Esophagus muscularis mucosa (tissue), 4 donors: ENCODE data around the gene FAP. TPM values are rescaled to one million over a fixed set of nuclear protein-coding genes. Genes with fewer than 3 reads are reported as not detected.
A peak's percentile ranks its signal among the peaks of the same experiment; 100 is the strongest.

Experiments
- DNase-seq: peaks from one replicate; pipeline ENCODE4 v3.0.0-alpha.2; 2017; ENCODE audit errors: extremely low spot score
- H3K27ac ChIP-seq, 4 donors: fragments of 200-600 bp; sonication (generic); replicated peaks in 1 of 4; 1 replicate in 3 of 4; 2 replicates in 1 of 4; pipeline ENCODE4 v1.5.1; 2016 to 2019; ENCODE audit warnings: mild to moderate bottlenecking in 1 of 4
- H3K27me3 ChIP-seq, 4 donors: fragments of 200-600 bp; sonication (generic); one replicate each; pipeline versions ENCODE4 v1.5.1 to v1.6.0; 2016 to 2019
- H3K36me3 ChIP-seq, 4 donors: fragments of 200-600 bp; sonication (generic); one replicate each; pipeline ENCODE4 v1.5.1; 2016 to 2019
- H3K4me1 ChIP-seq, 4 donors: fragments of 200-600 bp; sonication (generic); one replicate each; pipeline ENCODE4 v1.5.1; 2016 to 2019
- H3K4me3 ChIP-seq, 4 donors: fragments of 200-600 bp; sonication (generic); 1 replicate in 2 of 4; 2 replicates in 2 of 4; pipeline ENCODE4 v1.5.1; 2016 to 2019; ENCODE audit warnings: mild to moderate bottlenecking in 4 of 4, moderate library complexity in 1 of 4
- H3K9me3 ChIP-seq, 4 donors: fragments of 200-600 bp; sonication (generic); 1 replicate in 3 of 4; 2 replicates in 1 of 4; pipeline ENCODE4 v1.5.1; 2016 to 2019
- CTCF ChIP-seq, 3 experiments: fragments of 200-600 bp in 2 of 3; fragments of 450-650 bp in 1 of 3; sonication (generic) in 2 of 3; IDR thresholded peaks; one replicate each; pipeline ENCODE4 v1.5.1; 2017 to 2019; ENCODE audit warnings: antibody characterized with exemption in 3 of 3, mild to moderate bottlenecking in 2 of 3, moderate library complexity in 1 of 3
- EP300 ChIP-seq: sonication (generic); formaldehyde crosslinking; IDR thresholded peaks from one replicate; pipeline ENCODE4 v1.6.1; 2017; ENCODE audit warnings: antibody characterized with exemption
- POLR2A ChIP-seq: fragments of 450-650 bp; IDR thresholded peaks from one replicate; pipeline ENCODE4 v1.6.1; 2017; ENCODE audit warnings: antibody characterized with exemption, moderate library complexity, mild to moderate bottlenecking, low read depth
- POLR2AphosphoS5 ChIP-seq, 2 donors: sonication (generic); formaldehyde crosslinking; IDR thresholded peaks; one replicate each; pipeline ENCODE4 v1.6.1; 2017; ENCODE audit warnings: antibody characterized with exemption in 2 of 2
- WGBS: methylation state at CpG from one replicate; pipeline ENCODE4 v1.1.5; 2018; 5-methylcytosine and 5-hydroxymethylcytosine counted together
- intact Hi-C: fragments of 100-400 bp; cut with DNase I; formaldehyde crosslinking; loops from one replicate; pipeline ENCODE4 v1.15.1; 2023
- total RNA-seq, 4 donors: library from RNA; depleted of rRNA; stranded (reverse); fragments of >200 nt; gene quantifications; one replicate each; pipeline versions ENCODE4 v1.1.0 to v1.2.1, GENCODE V29; 2016

Gene FAP
- 10 to 100 TPM in 3 of 4 donors, 1 to 10 TPM in 1; 8.0 to 16.7 (median 13.1) TPM for total RNA-seq

- no peak for TF ChIP-seq POLR2AphosphoS5 (IDR thresholded peaks at IDR 0.05)
- TF ChIP-seq CTCF (IDR thresholded peaks at IDR 0.05): no peak
- no peak for TF ChIP-seq EP300
- TF ChIP-seq POLR2A: no peak
- Histone ChIP-seq H3K36me3 (no peaks in the 10 kb centered on the region), H3K27ac (peak within 1 kb of the TSS; percentile 70 to 78 (median 72)), H3K27me3 (no peaks in the 10 kb centered on the region), H3K4me1 (peaks cover 15 to 51% (median 37%) of the 10 kb centered on the region in 4 donors), H3K9me3 (no peaks in the 10 kb centered on the region), H3K4me3 (peak within 1 kb of the TSS; percentile 21 to 47 (median 33))
- DNase-seq: no peak
- WGBS: 28% methylated on average over 6 of the region's 6 CpGs
- intact Hi-C loops: no loop called here
These were observed at the start of gene FAP for GRCh38 chr2:162243294-162243693. TSS of gene FAP (minus strand) at chr2:162243445. CDS start at chr2:162243327, 118 bp downstream.

- Histone ChIP-seq H3K4me1 (peaks cover 0 to 27% (median 23%) of the 10 kb centered on the region in 4 donors), H3K36me3 (peaks cover 0 to 12% (median 3%) of the 10 kb centered on the region in 4 donors), H3K27ac (no peak overlapping the region), H3K4me3 (no peak overlapping the region), H3K27me3 (no peaks in the 10 kb centered on the region), H3K9me3 (no peaks in the 10 kb centered on the region)
- TF ChIP-seq POLR2AphosphoS5 (IDR thresholded peaks at IDR 0.05) (no peak), CTCF (IDR thresholded peaks at IDR 0.05) (no peak), POLR2A (no peak), EP300 (no peak)
- intact Hi-C loops: no loop called here
- 90% methylated on average over 3 of the region's 3 CpGs for WGBS
- DNase-seq: no peak
These were observed 48.5 kb upstream of the FAP start for GRCh38 chr2:162291748-162292147.

GRCh38 chr2:162282765-162283425 lies 39.6 kb upstream of the FAP start:
- Histone ChIP-seq H3K36me3 (peaks cover 0 to 72% (median 27%) of the 10 kb centered on the region in 4 donors), H3K4me1 (peaks cover 0 to 15% (median 5%) of the 10 kb centered on the region in 4 donors), H3K27me3 (no peaks in the 10 kb centered on the region), H3K27ac (peak overlapping the region in 2 of 4 donors; percentile 11 to 34), H3K4me3 (no peak overlapping the region), H3K9me3 (no peaks in the 10 kb centered on the region)
- no peak for DNase-seq
- TF ChIP-seq POLR2AphosphoS5 (IDR thresholded peaks at IDR 0.05) (no peak), POLR2A (no peak), CTCF (IDR thresholded peaks at IDR 0.05) (no peak), EP300 (no peak)
- WGBS: 48% methylated on average over 4 of the region's 4 CpGs
- intact Hi-C loops: no loop called here

- H3K27me3 ChIP-seq: no peaks in the 10 kb centered on the region
- no peak overlapping the region for H3K4me3 ChIP-seq
- H3K4me1 ChIP-seq: peaks cover 0 to 15% (median 5%) of the 10 kb centered on the region in 4 donors
- WGBS: 97% methylated on average over 1 of the region's 1 CpG
- DNase-seq: no peak
- intact Hi-C loops: no loop called here
- H3K9me3 ChIP-seq: no peaks in the 10 kb centered on the region
- TF ChIP-seq POLR2A (no peak), POLR2AphosphoS5 (IDR thresholded peaks at IDR 0.05) (no peak), CTCF (IDR thresholded peaks at IDR 0.05) (no peak), EP300 (no peak)
- H3K27ac ChIP-seq: no peak overlapping the region
- peaks cover under 1 to 65% (median 32%) of the 10 kb centered on the region in 4 donors for H3K36me3 ChIP-seq
These were observed 37.4 kb upstream of the FAP start for GRCh38 chr2:162280654-162281053.

- intact Hi-C loops: no loop called here
- TF ChIP-seq EP300 (no peak), CTCF (IDR thresholded peaks at IDR 0.05) (no peak), POLR2A (no peak), POLR2AphosphoS5 (IDR thresholded peaks at IDR 0.05) (no peak)
- Histone ChIP-seq H3K27ac (no peak overlapping the region), H3K4me1 (peaks cover 0 to 2% (median 0%) of the 10 kb centered on the region in 4 donors), H3K9me3 (no peaks in the 10 kb centered on the region), H3K27me3 (no peaks in the 10 kb centered on the region), H3K36me3 (peaks cover 8 to 67% (median 32%) of the 10 kb centered on the region in 4 donors), H3K4me3 (no peak overlapping the region)
- no peak for DNase-seq
- 82% methylated on average over 4 of the region's 4 CpGs for WGBS
These were observed 34.1 kb upstream of the FAP start for GRCh38 chr2:162277381-162277780.
